Measurements from ENCODE around the gene WDR48. TPM values are rescaled to one million over a fixed set of nuclear protein-coding genes. Genes with fewer than 3 reads are reported as not detected.
A peak's percentile ranks its signal among the peaks of the same experiment; 100 is the strongest.

Gene WDR48
- total and polyA plus RNA-seq, 9 of the 15 experiments (the other 6 are each of a cell fraction or from before 2014, with no cell fraction given): 26.6 to 70.6 (median 48.0) TPM

- TF ChIP-seq ZBTB40 (IDR thresholded peaks at IDR 0.05) (peak; percentile 95), ZBTB40 (CRISPR knock-in tag; IDR thresholded peaks at IDR 0.05) (no peak), MNT (conservative IDR thresholded peaks at IDR 0.05) (peak; percentile 85 to 92), ZSCAN32 (CRISPR knock-in tag; IDR thresholded peaks at IDR 0.05) (0 out of 2 replicates have a peak, but pooled peaks have one; percentile 30), KLF13 (tag; IDR thresholded peaks at IDR 0.05; ENCODE audit: borderline replicate concordance, low read depth) (no peak), SUPT5H (IDR thresholded peaks at IDR 0.05) (peak; percentile 96), ZNF280A (IDR thresholded peaks at IDR 0.05; ENCODE audit: low read depth, partially characterized antibody) (no peak), MXI1 (IDR thresholded peaks at IDR 0.05; ENCODE audit: low read depth, low read length) (0 out of 2 replicates have a peak, but pooled peaks have one; percentile 27), GATAD2A (IDR thresholded peaks at IDR 0.05) (peak; percentile 11; the same call in 1 of the 2 replicates), KDM5B (IDR thresholded peaks at IDR 0.05; ENCODE audit: insufficient replicate concordance, low read depth, low read length) (peak; percentile 98), HDAC2 (IDR thresholded peaks at IDR 0.05) (peak; percentile 54; the same call in 1 of the 2 replicates), HNRNPH1 (optimal IDR thresholded peaks at IDR 0.05; ENCODE audit: low read depth, low read length) (no peak), HLTF (IDR thresholded peaks at IDR 0.05) (0 out of 2 replicates have a peak, but pooled peaks have one; percentile 9), TGIF2 (CRISPR knock-in tag; IDR thresholded peaks at IDR 0.05) (no peak), ETV5 (CRISPR knock-in tag; IDR thresholded peaks at IDR 0.05; ENCODE audit: low read depth) (peak; percentile 96)
Measured at GRCh38 chr3:39051649-39052561, at the start of gene WDR48, which contains the start of gene SCN11A (continued).
